Stimulated activated CD8-positive, alpha-beta memory T cell treated with anti-CD3 and anti-CD28 coated beads, Interleukin-4, amount 100 ng/mL, for 1 hour (primary cell): ENCODE data around the gene ELAPOR1.

Experiments used
- DNase-seq, 2 donors: peaks; one replicate each; pipeline ENCODE4 v3.0.0-alpha.2; 2020; ENCODE audit warnings: low read depth in 2 of 2, low spot score in 1 of 2

ELAPOR1 gene, protein sequence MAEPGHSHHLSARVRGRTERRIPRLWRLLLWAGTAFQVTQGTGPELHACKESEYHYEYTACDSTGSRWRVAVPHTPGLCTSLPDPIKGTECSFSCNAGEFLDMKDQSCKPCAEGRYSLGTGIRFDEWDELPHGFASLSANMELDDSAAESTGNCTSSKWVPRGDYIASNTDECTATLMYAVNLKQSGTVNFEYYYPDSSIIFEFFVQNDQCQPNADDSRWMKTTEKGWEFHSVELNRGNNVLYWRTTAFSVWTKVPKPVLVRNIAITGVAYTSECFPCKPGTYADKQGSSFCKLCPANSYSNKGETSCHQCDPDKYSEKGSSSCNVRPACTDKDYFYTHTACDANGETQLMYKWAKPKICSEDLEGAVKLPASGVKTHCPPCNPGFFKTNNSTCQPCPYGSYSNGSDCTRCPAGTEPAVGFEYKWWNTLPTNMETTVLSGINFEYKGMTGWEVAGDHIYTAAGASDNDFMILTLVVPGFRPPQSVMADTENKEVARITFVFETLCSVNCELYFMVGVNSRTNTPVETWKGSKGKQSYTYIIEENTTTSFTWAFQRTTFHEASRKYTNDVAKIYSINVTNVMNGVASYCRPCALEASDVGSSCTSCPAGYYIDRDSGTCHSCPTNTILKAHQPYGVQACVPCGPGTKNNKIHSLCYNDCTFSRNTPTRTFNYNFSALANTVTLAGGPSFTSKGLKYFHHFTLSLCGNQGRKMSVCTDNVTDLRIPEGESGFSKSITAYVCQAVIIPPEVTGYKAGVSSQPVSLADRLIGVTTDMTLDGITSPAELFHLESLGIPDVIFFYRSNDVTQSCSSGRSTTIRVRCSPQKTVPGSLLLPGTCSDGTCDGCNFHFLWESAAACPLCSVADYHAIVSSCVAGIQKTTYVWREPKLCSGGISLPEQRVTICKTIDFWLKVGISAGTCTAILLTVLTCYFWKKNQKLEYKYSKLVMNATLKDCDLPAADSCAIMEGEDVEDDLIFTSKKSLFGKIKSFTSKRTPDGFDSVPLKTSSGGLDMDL

DNA sequence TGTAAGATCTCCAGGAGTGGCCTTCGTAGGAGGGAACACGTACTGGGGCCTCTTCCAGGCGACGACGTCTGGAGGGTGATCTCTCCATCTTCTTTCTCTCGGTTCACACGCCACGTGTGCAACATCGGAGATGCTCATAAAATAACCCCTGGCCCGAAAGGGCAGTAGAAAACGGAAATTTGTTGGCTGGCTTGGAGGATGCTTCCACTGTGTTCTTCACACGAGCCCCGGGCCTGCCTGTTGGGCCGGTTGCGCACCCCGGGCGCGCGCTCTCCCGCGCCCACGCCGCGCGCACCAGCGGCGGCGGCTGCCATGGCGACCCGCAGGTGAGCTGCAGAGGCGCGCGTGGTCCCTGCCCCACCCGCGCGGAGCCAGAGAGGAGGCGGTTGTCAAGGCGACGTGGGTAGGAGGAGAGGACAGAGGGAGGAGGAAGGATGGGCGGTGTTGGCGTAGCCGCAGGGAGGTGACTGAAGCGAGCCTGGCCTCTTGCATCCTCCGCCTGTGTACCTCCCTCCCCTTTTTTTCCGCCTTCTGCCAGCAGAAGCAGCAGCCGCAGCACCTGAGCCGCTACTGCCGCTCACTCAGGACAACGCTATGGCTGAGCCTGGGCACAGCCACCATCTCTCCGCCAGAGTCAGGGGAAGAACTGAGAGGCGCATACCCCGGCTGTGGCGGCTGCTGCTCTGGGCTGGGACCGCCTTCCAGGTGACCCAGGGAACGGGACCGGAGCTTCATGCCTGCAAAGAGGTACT lies at the start of gene ELAPOR1:
TSS of gene ELAPOR1 (plus strand) at position 526 of the 752 bp plus-strand sequence. CDS start at position 595, 69 bp downstream.
- peak in 1 of 2 donors; percentile 74 for DNase-seq

DNA sequence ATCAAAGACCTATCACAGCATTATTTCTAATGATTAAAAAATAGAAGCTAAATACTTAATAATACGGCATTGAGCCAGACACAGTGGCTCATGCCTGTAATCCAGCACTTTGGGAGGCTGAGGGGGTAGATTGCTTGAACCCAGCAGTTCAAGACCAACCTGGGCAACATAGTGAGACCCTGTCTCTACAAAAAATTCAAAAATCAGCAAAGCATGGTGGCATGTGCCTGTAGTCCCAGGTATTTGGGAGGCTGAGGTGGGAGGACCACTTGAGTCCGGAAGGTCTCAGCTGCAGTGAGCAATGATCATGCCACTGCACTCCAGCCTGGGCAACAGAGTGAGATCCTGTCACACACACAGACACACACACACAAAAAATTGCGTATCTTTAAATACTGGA lies 48.8 kb upstream of the ELAPOR1 start:
- no peak for DNase-seq

DNA sequence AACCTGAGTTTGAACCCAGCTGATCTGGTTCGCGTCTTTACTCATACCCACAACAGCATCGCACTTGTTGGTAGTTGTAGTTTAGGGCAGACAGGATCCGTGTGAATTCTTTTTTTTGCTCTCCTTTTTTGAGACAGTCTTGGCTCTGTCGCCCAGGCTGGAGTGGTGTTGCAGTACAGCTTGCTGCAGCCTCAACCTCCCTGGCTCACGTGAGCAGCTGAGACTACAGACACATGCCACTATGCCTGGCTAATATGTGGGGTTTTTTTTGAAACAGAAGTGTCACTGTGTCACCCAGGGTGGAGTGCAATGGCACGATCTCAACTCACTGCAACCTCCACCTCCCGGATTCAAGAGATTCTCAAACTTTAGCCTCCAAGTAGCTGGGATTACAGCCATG lies 46.0 kb upstream of the ELAPOR1 start:
- DNase-seq: no peak

DNA sequence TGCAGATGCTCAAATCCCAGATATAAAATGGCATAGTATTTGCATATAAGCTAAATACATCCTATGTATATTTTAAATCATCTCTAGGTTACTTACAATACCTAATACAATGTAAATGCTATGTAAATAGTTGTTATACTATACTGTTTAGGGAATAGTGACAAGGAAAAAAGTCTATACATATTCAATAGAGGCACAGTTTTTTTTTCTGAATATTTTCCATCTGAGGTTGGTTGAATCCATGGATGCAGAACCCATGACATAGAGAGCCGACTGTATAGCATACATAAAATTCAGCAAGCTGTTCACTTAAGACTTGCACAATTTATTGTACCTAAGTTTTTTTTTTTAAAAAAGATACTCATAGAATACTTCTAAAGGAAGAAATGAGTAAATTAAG lies 44.6 kb upstream of the ELAPOR1 start:
- no peak for DNase-seq

GRCh38 chr1:109075531-109076490 lies 38.1 kb upstream of the ELAPOR1 start, which contains the start of gene TAF13:
TSS of gene TAF13 (minus strand) at chr1:109076003. CDS start at chr1:109075947, 56 bp downstream.
- DNase-seq: peak; percentile 69 to 79

GRCh38 chr1:109078317-109078716 lies 35.6 kb upstream of the ELAPOR1 start:
- no peak for DNase-seq

- DNase-seq: no peak
Observed at GRCh38 chr1:109079240-109079622, 34.7 kb upstream of the ELAPOR1 start.

DNA sequence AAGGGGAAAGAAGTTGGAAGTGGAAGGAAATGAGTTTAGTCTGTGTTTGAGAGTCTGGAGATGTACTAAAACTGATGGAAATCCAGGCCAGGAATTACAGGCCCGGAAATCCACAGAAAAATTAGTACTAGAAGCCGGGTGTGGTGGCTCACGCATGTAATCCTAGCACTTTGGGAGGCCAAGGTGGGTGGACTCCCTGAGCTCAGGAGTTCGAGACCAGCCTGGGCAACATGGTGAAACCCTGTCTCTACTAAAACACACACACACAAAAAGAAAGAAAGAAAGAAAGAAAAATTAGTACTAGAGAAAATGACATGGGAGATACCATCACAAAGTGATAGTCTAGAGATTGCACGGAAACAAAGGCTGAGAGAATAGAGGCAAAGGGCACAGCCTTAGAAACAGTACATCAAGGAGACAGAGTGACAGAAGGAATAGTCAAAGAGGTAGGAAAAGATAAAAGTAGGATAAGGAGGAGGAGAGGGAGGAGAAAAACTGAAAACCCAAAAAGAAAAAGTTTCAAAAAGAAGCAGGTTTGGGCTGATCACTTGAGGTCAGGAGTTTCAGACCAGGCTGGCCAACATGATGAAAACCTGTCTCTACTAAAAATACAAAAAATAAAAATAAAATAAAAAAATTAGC lies 33.4 kb upstream of the ELAPOR1 start:
- DNase-seq: no peak

GRCh38 chr1:109083501-109083900 lies 30.4 kb upstream of the ELAPOR1 start:
- DNase-seq: no peak

DNA sequence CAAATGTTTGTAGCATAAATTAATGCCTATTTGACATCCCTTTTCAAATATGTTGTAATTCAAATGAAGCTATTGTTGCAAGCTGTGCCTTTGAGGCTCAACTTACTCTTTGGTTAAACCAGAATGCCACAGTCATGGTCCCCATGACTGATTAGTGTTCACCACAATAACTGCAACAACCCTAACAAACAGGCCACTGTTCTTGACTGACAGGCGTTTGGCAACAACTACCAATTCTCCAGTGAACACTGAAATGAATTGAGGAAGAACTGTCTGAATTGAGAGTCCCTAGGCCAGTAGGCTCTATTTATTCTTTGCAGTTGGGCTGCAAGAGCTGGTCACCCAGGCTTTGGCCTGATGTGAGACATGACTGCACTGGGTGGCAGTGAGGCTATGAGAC lies 30.0 kb upstream of the ELAPOR1 start:
- no peak for DNase-seq

DNA sequence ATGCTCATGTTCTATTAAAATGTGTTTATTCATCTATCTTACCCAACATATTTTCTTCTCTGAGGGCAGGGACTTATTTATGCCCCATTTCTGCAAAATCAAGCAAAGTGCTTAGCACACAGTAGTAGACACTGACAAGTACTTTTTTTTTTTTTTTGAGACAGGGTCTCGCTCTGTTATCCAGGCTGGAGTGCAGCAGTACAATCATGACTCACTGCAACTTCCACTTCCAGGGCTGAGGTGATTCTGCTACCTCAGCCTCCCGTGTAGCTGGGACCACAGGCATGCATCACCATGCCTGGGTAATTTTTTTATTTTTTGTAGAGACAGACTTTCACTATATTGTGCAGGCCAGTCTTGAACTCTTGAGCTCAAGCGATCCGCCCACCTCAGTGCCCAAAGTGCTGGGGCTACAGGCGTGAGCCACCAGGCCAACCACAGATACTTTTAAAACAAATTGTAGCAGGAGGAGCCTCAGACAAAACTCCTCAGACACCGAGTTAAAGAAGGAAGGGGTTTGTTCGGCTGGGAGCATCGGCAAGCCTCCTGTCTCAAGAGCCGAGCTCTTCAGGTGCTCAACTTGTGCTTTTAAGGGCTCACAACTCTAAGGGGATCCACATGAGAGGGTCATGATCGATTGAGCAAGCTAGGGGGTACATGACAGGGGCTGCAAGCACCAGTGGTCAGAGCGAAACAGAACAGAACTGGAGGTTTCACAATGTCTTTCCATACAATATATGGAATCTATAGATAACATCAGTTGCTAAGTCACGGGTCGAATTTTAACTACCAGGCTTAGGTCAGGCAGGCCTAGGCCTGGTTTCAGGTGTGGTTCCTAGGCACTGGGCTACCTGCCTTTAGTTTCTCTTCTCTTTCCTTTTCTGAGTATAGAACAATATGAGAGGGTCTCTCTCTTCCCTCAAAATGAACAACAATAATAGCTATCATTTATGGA lies 29.1 kb upstream of the ELAPOR1 start:
- DNase-seq: no peak

DNA sequence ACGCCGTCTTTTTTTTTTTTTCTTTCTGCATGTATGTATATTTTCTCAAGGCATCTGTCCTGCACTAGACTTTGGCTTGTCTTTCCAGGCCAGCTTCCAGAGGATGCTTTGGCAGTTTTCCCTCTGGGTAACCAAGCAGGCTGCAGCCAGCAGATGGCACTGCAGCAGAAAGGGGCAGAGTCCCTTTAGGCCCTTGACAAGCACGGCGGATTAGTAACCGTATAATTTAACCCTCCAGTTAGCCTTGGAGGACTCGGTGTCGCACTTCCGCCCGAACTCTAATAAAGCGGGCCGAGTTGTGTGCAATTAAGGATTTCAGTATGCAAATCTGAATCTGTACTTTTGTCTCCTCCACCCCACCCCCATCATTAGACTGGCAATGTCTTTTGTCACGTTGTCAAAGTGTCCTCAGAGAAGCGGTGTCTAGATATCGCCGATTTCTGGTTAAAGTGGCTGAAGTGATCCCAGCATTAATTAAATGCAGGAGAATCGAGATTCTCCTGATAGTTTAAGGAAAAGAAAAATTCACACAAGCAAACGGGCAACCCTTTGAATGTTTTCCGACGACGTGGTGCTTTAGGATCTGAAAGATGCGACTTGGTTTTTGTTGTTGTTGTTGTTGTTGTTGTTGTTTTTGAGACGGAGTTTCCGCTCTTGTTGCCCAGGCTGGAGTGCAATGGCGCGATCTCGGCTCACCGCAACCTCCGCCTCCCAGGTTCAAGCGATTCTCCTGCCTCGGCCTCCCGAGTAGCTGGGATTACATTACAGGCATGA lies 24.5 kb upstream of the ELAPOR1 start:
- no peak for DNase-seq

GRCh38 chr1:109090196-109091077 lies 23.5 kb upstream of the ELAPOR1 start, which contains the start of gene TMEM167B:
TSS of gene TMEM167B (plus strand) at chr1:109090764. CDS start at chr1:109090873, 109 bp downstream.
- DNase-seq: peak in 1 of 2 donors; percentile 74

GRCh38 chr1:109091078-109091838 lies 22.7 kb upstream of the ELAPOR1 start:
- DNase-seq: no peak

DNA sequence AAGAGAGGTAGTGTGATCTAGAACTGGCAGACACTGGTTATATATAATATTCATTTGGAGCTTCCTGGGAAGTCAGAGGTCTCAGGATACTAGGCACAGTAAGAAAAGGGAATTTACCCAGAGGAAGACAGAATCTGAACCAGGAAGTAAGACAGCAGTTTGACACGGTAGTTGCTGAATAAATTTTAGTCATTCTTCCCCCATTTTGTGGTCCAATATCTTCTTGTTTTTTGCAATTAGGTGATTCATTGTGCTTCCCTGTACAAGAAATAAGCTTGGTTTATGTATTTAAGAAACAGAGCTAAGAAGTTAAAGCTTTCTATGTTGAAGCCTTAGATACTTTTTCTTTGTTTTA lies 22.1 kb upstream of the ELAPOR1 start:
- no peak for DNase-seq

DNA sequence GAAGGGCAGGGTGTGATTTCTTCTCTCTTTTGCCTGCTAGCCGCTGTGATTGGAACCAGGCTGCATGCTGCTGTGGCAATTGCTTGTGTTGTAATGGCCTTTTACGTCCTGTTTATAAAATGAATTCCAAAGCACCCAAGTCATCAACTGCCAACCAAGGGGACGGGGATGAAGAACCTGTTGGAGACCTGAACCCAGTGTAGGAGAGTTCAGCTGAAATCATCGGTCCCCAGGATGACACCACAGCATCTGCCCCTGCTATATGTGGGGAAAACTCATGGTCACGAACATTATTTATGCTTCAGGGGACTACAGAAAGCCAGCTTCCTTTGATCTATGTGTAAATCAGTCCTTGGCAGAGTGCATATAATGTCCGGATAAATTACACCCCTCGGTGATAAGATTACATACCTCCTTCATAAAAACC lies 19.5 kb upstream of the ELAPOR1 start:
- no peak for DNase-seq
